Upper lobe of left lung (tissue), 4 donors: Measurements from ENCODE around the gene UXT.

Source experiments
- EP300 ChIP-seq, 4 donors: sonication (generic); formaldehyde crosslinking; IDR thresholded peaks; one replicate each; pipeline ENCODE4 v1.5.1; 2017; ENCODE audit warnings: antibody characterized with exemption in 4 of 4, control low read depth in 2 of 4
- POLR2A ChIP-seq, 4 donors: fragments of 450-650 bp; IDR thresholded peaks; one replicate each; pipeline ENCODE4 v1.5.1; 2016 to 2017; ENCODE audit warnings: antibody characterized with exemption in 4 of 4, mild to moderate bottlenecking in 2 of 4
- POLR2AphosphoS5 ChIP-seq, 2 donors: sonication (generic); formaldehyde crosslinking; IDR thresholded peaks; one replicate each; pipeline ENCODE4 v1.5.1; 2017; ENCODE audit warnings: antibody characterized with exemption in 2 of 2
- TF ChIP-seq, protein P1 (sequence below), 6 experiments: fragments of 450-650 bp in 4 of 6; fragments of 200-600 bp in 2 of 6; sonication (generic) in 2 of 6; IDR thresholded peaks; one replicate each; pipeline ENCODE4 v1.5.1; 2016 to 2019; ENCODE audit warnings: antibody characterized with exemption in 6 of 6

- TF ChIP-seq, protein P1, sequence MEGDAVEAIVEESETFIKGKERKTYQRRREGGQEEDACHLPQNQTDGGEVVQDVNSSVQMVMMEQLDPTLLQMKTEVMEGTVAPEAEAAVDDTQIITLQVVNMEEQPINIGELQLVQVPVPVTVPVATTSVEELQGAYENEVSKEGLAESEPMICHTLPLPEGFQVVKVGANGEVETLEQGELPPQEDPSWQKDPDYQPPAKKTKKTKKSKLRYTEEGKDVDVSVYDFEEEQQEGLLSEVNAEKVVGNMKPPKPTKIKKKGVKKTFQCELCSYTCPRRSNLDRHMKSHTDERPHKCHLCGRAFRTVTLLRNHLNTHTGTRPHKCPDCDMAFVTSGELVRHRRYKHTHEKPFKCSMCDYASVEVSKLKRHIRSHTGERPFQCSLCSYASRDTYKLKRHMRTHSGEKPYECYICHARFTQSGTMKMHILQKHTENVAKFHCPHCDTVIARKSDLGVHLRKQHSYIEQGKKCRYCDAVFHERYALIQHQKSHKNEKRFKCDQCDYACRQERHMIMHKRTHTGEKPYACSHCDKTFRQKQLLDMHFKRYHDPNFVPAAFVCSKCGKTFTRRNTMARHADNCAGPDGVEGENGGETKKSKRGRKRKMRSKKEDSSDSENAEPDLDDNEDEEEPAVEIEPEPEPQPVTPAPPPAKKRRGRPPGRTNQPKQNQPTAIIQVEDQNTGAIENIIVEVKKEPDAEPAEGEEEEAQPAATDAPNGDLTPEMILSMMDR (IDR thresholded peaks at IDR 0.05): no peak
- TF ChIP-seq EP300 (IDR thresholded peaks at IDR 0.05): no peak
- no peak for TF ChIP-seq POLR2A (IDR thresholded peaks at IDR 0.05)
- no peak for TF ChIP-seq POLR2AphosphoS5 (IDR thresholded peaks at IDR 0.05)
Measured at GRCh38 chrX:47611489-47611888, 47.5 kb downstream of the UXT start.
